GM19193 (cell line): ENCODE data around the gene UMAD1.

Source experiments
- POLR2A ChIP-seq: IDR thresholded peaks from 4 replicates; pipeline ENCODE4 v1.6.1; 2011; ENCODE audit not compliant: insufficient read depth, insufficient read length; ENCODE audit errors: extremely low read depth

Gene UMAD1

DNA sequence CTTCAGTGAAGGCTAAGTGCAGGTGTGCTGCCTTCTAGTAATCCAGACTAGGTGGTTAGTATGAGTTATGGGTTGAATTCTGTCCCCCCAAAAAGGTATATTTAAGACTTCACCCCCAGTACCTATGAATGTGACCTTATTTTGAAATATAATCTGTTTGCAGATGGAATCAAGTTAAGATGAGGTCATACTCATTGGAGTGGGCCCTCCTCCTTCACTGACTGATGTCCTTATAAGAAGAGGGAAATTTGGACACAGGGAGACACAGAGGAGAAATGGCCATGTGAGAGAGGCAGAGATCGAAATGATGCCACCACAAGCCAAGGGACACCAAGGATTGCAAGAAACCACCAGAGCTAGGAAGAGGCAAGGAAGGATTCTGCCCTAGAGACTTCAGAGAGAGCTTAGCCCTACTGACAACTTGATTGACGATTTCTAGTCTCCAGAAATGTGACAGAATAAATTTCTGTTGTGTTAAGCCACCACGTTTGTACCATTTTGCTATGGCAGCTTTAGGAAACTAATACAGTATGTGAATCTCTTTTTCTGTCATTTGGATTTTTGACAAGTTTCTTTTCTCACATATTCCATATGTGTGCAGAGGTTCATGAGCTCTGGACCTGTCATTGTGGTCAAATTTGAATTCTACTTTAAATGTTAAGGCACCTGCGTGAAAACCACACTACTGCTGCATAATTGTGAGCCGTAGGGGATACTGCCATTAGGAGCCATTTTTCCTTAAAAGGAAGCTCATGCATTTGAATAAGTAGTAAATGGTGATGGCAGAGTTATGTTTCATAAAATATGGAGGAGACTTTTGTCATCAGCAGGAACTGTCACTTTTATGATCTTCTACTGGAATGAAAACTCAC is 80.4 kb downstream of the UMAD1 start:
- TF ChIP-seq POLR2A = no peak

DNA sequence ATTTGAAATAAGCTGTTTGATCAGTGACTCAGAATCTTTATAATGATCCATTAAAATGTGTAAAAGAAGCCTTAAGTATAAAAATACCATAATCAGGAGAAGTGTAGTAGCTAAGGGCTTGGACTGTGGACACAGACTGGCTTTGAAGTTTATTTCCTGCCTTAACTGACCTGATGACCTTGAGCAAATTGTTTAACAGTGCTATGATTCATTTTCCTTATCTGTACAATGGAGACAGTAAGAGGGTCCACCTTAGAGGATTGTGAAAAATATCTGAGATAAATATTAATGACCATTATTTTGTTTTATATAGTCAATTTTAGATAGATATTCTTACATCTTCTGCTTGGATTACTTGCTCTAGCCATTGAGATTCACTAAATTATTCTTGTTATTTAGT is 91.2 kb downstream of the UMAD1 start:
- TF ChIP-seq POLR2A = no peak

- TF ChIP-seq POLR2A = no peak
These were observed 92.2 kb downstream of the UMAD1 start for GRCh38 chr7:7732621-7733281.

GRCh38 chr7:7736671-7737070 is 96.1 kb downstream of the UMAD1 start:
- no peak for TF ChIP-seq POLR2A

DNA sequence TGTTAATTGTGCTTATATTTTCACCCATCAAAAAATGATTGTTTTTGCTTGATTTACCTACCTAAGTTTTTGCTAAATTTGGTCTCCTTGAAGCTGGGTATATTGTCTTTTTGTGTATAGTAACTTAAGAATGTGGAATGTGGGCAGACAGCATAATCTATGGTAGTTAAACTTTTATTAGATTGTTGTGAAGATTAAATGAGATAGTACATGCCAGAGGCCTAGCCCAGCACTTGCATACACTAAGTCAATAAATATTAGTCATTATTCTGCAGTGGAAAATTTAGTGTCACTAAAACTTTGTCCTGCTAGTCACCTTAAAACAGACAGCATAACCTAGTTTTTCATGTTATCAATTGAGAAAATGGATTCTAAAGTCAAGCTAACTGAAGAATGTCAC is 97.1 kb downstream of the UMAD1 start:
- TF ChIP-seq POLR2A = no peak

GRCh38 chr7:7738177-7738576 is 97.6 kb downstream of the UMAD1 start:
- TF ChIP-seq POLR2A = no peak

GRCh38 chr7:7738622-7739021 is 98.1 kb downstream of the UMAD1 start:
- no peak for TF ChIP-seq POLR2A

- TF ChIP-seq POLR2A = no peak
These were observed 98.9 kb downstream of the UMAD1 start for GRCh38 chr7:7739204-7740036.

- TF ChIP-seq POLR2A = no peak
These were observed 99.4 kb downstream of the UMAD1 start for GRCh38 chr7:7740037-7740355.

DNA sequence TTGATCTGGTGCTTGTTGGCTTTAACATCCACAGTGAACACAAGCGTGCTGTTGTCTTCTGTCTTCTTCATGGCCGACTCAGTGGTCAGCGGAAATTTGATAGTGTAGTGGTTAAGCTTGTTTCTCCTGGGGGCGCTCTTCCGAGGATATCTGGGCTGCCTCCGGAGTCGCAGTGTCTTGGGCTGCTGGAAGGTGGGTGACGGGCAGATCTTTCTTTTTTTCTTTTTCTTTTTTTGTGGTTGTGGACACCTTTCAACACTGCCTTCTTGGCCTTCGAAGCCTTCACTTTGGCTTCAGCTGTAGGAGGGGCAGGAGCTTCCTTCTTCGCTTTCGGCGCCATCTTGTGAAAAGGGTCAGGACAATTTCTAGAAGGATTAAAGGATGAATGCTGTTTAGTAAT is 101.7 kb downstream of the UMAD1 start:
- no peak for TF ChIP-seq POLR2A

- TF ChIP-seq POLR2A = no peak
These were observed 104.7 kb downstream of the UMAD1 start for GRCh38 chr7:7745258-7745657.

DNA sequence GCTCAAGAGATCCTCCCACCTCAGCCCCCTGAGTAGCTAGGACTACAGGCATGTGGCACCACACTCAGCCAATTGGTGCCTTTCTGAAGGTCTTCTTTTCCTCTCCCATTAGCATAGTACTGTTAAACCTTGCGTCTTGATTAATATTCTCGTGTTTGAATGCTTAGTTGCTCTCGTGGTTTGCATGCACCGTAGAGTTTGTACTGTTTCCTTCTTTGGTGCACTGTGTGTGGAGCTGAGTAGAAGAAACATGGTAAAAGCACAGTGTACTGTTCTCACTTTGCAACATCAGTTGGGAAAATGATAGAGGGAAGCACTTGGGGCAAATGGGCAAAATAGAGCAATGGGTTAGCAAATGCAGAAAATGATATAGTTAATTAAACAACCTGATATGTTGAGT is 105.4 kb downstream of the UMAD1 start:
- TF ChIP-seq POLR2A = no peak

DNA sequence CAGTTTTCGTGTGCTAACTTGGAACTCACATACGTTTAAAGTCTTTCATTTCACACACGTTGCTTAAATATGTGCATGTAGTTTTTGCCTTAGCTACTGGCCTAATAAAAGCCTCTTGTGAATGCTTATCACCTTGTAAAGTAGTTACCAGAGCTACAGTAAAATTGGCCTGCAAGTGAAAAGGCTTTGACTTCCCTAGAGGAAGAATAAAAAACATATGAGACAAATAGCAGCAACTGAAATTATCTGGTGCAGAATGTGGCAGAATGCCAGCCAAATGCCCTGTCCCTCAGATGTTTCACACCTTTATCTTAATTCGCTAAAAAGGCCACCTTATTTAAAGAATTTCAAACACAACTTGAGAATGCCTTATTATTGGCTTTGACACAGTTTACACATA is 105.9 kb downstream of the UMAD1 start:
- no peak for TF ChIP-seq POLR2A

DNA sequence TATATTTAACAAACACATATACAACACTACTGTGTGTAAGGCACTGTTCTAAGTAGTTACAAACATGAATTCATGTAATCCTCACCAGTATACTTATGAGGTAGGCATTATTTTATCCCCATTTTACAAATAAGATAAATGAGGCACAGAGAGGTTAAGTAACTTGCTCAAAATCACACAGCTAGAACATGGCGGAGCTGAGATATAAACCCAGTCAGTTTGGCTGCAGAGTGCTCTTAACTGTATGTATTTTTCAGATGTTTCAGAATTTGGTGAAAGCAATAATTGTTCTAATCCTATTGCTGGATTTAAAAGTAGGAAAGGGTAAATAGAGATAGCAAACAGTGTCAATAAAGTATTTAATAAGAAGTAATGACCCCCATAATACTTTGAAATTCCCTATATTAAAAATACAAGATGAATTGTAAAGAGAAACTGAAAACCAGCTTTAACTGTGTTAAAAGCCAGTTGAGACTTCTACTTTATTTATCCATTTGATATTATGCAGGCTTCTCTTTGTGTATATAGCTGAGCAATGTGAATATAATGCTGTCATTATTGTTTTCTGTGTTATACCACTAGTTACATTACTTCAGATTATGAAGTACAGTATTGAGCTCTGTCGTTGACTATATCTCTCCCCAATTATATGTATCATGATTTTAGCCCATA is 110.2 kb downstream of the UMAD1 start:
- TF ChIP-seq POLR2A = no peak

- TF ChIP-seq POLR2A = no peak
These were observed 110.9 kb downstream of the UMAD1 start for GRCh38 chr7:7751243-7752092.

DNA sequence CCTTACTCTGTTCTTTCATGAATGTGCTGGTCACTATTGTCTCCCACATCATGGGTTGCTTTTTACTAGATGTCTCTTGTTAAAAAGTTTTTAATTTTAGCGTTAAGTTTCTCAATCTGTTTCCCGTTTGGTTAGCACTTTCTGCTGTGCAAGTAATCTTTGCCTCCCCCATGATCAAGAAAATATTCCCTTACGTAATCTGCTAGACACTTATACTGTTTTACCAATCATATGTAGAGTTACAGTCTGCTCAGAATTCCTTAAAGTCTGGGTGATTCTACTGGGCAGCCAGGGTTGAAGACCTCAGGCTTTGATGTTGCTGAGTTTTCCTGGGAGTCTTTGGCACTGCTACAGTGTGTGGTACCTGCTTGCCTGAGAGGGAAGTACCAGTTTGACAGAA is 116.0 kb downstream of the UMAD1 start:
- TF ChIP-seq POLR2A = no peak
